ENCODE data around the gene GRID2IP.

The GRID2IP gene

DNA sequence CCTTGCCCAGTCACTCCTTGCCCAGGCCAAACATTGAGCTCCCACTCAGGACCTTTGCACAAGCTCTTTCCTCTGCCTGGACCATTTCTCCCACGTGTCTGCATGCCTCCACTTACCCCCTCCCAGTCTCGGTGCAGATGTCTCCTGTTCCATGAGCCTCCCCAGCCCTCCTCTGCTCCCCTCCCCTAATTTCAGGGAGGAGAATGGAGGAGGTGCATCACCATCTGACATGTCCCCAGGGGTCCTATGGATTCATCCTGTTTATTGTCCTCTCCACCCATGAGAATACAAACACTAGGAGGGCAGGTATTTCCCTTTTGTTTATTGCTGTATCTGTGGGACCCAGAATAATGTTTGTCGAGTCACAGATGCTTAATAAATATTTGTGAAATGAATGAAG, 8.6 kb upstream of the GRID2IP start:
- no peak for DNase-seq

DNA sequence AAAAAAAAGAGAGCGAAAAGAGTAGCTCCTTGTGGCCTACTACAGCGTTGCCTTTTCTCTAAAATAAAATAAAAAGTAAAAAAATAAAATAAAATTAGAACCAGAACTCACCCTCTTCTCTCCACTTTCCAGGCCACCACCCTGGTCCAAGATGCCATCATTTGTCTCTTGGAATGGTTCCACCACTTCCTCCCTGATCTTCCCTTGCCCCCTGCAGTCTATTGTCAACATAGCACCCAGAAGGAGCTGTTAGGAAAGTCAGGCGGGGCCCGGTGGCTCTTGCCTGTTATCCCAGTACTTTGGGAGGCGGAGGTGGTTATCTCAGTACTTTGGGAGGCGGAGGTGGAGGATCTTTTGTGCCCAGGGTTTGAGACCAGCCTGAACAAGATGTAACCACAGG, 7.6 kb upstream of the GRID2IP start:
- no peak for DNase-seq

DNA sequence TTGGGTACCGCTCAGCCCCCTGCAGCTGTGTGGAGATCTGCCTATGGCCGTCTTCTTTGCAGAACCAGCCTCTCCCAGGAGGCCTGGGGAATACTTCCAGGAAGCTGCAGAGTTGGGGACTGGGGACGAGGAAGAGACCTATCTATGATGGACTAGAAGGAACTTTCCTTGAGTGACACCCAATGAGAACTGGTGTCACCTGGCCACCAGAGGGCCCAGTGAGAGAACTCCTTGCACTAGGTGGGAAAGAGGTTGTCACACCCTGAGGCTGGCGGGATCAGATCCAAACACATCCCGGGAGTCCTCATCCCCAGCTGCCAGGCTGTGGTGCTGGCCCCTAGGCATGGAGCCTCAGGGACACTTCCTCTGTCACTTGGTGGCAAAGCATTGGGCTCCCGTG, 4.9 kb upstream of the GRID2IP start:
- no peak for DNase-seq

DNA sequence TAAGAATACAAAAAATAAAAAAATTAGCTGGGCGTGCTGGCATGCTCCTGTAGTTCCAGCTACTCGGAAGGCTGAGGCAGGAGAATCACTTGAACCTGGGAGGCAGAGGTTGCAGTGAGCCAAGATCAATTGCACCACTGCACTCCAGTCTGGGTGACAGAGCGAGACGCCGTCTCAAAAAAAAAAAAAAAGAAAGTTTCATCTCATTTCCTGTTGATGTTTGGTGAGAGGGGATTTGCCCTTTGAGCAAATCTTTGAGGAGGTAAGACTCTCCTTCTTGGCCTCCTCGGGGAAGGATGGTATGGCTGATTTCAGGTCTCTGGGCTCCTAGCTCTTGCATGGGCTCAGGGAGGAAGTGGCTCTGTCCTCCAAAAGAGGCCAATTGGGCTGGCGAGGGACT, 3.6 kb upstream of the GRID2IP start:
- DNase-seq: no peak

DNA sequence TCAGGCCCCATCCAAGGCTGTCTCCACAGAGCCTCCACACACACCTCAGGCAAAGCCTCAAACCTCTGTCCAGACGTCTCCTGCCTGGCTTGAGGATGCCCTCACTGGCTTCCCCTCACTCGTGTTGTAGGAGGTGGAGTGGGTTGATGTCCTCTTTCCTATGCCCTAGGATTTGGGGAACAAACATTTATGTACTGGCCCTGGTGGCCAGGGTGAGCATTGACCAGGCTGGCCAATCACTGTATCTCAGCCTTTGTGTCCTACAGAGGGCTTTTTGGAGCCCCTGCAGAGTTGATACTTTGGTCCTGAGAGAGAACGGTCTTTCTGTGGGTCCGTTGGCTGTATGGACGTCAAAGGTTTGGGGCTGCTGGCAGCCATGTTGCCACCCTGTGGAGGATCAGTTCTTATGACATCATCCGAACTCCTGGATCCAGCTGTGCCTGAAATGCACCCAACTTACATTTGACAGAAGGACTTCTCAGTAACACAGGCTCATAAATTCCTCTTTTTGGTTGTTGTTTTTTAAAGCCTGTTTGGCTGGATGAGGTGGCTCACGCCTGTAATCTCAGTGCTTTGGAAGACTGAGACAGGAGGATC, 2.3 kb upstream of the GRID2IP start:
- no peak for DNase-seq

DNA sequence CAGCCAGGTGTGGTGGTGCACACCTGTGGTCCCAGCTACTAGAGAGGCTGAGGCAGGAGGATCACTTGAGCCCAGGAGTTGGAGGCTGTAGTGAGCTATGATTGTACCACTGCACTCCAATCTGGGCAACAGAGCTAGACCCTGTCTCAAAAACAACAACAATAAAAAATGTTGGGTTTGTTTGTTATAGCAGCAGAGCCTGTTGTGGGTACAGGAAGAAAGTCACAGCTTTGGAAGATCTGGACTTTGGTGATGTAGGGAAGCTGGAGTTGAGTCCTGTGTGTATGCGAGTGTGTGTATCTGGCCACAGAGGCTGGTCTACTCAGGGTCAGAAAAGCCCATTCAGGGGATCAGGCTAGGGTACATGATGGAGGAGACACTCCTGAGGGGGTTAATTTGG, 3.9 kb downstream of the GRID2IP start:
- DNase-seq: no peak

DNA sequence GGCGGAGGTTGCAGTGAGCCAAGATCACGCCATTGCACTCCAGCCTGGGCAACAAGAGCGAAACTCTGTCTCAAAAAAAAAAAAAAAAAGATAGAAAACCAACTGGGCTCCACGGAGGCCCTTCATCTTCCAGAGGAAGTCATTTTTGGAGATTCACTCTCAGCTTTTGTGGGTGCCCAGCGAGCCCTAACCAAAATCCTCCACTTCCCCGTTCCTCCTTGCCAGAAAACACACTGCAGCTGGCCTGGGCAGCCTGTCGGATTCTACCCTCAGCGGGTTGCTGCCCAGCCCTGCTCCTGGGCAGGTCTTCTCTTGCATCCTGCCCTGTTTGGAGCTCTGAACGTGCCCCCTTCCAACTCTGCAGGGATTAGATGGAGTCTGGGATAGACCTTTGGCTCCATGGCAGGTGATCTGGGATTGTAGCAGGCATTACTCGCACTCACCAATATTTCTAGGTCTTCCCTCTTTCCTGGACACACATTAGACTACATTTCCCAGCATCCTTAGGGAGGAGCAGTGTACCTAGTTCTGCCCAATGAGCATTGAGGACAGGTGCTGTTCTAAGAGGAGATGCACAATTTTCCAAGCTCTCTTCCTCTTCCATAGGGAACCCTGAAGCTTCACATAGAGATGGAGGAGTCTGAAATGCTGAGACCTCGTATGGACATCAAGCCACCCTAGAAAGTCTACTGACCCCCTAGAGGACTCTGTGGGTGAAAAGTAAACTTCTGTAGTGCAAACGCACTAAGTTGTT, 4.6 kb downstream of the GRID2IP start:
- no peak for DNase-seq

DNA sequence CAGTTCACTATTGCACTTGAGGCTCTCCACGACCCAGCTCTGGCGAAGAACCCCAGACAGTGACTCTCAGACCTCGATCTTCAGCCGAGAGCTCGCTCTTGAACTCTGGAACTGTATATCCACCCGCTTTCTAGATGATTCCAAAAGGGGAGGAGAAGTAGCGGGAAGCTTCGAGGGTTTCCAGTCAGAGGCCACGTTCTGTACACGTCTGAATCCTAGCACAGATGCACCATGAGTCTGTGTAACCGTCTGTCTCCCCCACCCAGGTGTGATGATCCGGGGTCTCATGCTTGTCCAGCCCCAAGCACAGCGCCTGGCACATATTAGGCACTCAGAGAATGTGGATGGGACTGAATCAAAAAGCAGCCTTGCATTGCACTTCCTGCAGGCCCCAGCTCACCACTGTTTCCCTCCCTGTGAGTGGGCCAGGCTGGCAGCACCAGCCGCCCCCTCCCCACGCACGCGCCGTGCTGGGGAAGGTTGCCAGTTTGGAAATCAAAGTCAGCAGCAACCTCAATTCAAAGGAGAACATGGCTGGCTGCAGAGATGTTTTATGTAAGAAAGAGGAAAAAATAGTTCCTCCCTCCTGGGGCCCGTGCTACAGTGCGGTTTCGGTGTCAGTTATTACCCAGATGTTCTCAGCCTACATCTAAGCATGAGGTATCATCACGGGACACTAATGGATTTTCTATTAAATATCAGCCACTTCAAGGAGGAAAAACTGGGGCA, 5.7 kb downstream of the GRID2IP start:
- DNase-seq: no peak

DNA sequence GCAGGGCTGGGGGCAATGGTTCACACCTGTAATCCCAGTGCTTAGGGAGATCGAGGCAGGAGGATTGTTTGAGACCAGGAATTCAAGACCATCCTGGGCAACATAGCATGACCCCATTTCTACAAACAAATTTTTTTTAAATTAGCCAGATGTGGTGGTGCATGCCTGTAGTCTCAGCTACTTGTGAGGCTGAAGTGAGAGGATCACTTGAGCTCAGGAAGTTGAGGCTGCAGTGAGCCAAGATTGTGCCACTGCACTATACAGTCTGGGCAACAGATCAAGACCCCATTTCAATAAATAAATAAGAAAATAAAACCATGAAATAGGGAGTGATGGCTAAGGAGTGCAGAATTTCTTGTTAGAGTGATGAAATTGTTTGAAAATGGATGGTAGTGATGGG, 8.9 kb downstream of the GRID2IP start:
- no peak for DNase-seq

DNA sequence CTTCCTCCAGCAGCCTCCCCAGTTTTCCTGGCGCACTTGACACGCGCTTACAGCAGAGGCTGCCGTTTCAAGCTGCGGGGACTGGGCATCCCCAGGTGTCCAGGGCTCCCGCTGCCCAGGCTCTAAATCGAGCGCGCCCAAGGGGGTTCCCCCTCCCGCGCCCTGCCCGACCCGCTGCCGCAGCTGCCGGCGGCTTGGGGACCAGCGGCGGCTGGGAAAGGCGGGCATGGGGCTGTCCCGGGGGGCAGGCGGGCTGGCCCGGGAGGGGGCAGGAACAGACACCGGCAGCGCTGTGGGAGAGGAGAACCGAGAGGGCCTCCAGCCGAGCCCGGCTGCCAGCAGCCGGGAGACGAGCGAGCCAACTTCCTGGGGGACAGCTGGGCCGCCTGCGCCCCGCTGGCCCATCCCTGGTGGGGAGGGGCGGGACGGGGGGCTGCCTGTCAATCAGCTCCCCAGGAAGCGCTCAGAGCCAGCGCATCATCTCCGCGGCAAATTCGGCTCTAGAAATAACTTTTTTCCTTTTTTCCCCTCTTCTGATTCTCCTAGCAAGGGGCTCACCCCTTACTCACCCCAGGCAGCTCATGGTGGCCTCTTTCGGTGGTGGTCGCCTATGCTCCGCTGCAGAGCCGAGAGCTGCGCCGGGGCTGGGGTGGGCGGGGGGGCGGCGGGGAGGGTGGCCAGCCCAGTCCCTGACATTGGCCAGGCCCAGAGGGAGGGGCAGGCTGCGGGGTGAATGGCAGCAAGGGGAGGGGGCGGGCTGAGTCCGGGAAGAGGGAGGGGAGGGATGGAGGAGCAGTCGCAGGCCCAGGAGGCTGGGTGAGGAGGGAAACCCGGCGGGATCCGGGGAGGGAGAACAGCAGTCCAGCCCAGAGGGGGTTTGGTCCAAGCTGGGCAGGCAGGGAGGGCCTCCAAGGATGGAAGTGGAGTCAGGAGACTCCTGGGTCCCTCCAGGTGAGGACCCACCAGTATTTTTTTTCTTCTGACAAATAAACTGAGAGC, 14.7 kb downstream of the GRID2IP start:
- no peak for DNase-seq

DNA sequence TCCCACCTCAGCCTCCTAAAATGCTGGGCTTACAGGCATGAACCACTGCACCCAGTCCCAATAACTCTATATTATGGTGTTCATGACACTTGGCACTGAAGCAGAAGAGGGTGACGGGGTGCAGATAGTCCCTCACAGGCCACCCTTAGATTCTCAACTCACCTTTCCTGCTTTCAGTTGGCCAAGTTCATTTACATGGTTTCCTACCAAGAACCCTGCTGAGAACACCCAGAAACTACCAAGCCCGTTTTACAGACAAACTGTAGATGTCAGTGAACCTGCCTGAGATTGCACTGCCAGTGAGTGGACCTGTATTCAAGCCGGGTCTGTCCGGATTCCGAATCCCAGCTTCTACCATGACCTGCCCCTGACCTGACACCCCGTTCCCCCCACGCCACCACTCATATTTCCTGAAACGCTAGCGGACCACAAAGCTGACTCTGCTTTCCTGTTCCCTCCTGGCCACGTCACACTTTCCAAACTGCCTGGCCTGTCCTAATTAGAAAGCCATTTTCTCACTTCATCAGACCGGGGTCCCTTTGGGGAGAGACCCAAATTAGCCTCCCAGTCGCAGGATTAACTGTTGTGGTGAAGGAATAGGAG, 17.3 kb downstream of the GRID2IP start:
- DNase-seq: peak; percentile 70

DNA sequence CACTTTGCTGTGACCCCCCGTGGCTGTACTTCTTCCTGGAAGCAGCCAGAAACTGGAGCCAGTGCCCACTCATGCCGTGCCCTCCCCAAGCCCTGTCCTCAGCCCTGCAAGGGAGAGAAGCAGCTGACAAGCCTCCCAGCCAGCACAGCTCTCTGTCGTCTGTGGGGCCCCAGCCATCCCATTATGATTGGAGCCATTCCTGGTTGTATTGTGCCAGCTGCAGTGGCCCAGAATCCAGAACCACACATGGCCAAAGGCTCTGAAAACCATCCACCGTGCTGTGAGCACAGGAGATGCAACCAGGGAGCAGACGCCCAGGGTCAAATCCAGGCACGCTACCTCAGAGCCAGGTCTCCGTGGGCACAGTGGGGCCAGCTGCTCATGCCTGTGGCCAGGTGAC, 18.7 kb downstream of the GRID2IP start:
- DNase-seq: no peak

DNA sequence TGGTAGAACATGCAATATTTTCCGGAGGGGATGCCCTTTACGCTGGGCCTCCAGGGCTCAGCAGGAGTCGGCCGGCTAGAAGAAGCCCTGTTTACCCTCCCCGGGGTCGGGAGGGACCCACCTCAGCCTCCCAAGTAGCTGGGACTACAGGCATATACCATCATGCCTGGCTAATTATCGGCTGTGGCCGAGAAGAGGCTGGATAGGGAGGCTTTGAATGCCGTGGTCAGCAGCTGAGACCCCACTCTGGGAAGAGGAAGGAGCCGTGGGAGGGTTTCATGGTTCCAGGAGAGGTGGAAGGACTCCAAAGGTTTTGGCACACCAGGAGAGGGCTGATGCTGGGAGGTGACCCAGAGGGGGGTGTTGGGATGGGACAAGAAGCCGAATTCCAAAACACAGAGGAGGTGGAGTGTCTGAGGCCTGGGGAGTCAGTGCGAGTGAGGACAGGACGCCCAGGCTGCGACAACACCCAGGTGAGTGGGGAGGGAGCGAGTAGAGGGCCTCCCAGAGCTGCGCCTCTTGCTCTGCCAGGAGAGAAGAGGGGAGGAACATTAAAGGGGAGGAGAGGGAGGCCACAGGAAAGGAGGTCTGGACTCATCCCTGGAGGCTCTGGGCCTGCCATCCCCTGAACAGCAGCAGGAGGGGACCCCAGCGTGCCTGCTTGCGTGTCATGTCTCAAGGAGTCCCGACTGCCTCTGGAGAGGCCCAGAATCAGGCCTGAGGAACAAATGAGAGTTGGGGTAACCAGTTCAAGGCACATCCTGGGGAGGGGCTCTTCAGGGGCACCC, 19.6 kb downstream of the GRID2IP start:
- peak; percentile 59 for DNase-seq

DNA sequence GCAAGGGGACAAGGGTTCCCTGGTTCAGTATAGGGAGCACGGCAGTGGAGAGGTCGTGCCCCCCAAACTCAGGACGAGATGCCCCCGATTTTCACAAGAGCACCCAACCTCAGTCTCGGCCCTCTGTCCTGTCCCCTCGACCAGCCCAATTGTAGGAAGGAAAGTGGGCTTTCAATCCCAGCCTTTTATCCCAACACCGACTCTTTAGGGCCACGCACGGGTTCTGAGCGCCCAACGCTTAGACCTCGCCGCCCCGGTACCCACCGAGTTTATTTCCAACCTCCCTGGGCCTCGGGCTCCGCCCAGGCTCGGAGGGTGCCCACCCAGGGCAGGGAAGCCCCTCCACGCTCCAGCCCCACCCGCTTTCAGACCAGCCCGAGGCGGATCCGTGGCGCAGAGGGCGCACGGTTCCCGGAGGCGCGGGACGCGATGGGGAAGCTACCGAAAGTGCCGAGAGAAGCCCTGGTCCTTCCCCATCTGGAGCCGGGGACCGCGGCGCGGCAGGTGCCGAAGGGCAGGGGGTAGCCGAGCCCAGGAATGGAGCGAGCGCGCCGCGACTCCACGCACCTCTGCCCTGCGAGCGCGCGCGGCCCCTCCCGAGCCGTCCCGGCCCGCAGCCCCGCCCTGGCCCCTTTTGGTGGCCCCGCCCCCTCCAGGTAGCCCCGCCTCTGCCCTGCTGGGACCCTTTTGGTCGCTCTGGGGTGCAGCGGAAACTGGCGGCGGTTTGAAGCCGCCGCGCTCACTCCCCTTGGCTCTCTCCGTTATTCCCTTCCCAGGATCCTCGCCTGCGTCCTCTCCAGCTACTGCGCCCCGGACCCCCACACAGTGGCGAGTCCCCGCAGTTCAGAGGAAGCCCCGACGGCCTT, 20.4 kb downstream of the GRID2IP start:
- DNase-seq: peak; percentile 88

DNA sequence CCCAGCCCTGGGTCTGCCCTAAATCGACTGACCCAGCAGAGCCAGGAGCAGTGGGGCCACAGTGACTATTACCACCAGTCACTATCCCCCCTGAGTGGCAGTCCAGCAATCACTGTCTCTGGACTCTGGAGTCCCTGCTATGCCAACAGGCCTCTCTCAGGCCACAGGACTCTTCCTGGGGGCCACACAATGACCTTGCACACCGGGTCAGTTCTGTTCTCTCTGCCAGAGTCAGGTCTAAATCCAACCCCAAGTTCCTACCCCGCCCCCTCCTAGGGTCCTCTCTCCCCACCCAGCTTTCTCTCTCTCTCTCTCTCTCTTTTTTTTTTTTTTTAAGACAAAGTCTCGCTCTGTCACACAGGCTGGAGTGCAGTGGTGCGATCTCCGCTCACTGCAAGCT, 21.6 kb downstream of the GRID2IP start:
- no peak for DNase-seq

DNA sequence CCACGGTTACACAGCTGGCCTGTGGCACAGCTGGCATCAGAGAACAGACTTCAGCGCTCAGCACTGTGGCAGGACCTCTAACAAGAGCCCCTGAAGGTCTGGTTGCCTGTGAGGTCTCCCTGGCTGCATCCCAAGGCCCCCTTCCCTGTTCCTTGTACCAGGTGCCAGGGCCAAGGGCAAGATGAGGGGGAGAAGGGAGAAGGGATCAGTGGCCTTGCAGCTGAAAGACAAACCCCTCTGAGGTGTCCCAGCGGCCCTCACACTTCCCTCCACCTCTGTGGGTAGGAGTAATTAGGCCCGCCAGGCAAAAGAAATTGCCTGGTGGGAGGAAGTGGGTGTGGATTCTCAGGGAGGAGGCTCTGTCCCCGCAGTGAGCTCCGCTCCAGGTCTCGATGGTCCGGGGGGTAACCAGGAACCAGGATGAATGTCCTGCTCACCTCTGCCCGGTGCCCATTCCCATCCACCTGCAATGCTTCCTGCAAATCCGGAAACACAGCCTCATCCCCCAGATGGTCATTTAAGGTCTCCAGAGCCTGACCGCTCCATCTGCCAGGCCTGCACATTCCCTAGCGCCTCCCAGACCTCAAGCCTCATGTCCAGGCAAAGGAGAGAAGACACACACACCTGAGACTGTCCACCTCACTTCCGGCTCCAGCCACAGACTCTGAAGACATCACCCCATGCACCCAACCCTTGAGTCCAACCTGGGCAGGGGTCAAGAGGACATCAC, 22.7 kb downstream of the GRID2IP start:
- DNase-seq: no peak

DNA sequence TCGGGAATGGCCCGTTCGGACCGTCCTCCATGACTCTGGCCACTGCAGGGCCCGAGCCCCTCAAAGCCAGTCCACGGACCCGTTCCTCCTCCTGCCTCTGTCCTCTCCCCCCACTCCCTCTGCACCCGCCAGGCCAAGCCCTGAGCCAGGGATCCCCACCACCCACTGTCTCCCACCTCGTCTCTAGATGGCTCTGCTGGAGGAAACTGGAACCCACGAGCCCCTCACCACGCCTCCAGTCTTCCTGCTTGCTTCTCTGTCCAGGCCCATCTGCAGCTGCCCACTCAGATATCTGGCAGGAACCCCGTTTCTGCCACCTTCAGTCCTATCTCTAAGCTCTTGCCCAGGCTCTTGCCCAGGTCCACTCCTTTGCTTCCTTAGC, 24.3 kb downstream of the GRID2IP start:
- DNase-seq: no peak

DNA sequence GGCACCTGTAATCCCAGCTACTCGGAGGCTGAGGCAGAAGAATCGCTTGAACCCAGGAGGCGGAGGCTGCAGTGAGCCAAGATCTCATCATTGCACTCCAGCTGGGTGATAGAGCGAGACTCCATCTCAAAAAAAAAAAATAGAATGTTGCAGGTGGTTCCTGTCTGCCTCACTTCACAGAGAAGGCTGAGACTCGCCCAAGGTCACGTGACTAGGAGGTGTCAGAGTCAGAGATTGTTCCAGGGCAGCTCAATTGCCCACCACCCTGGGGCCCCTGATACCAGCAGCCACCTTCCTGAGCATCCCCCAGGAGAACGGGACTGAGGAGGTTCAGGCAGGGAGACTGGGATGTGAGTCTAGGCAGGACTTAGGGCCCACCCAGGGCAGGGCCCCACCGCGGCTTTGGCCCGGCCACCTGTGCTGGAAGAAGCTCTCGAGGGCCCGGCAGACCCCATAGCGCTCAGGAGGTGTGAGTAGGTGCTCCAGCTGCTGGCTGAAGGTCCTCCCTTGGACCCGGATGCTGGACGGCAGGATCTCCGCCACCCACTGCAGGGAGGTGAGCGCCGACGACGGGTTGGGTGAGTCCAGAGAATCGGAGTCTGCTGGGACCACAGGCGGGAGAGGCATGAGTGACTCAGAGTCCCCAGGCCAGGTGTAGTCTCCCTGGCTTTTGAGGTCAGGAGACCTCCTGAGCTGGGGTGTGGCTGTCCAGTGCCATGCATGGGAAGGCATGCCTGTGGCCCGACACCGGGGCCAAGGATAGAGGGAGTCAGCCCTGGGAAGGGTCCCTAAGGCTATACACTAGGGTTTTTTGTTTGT, 30.9 kb downstream of the GRID2IP start:
- no peak for DNase-seq

DNA sequence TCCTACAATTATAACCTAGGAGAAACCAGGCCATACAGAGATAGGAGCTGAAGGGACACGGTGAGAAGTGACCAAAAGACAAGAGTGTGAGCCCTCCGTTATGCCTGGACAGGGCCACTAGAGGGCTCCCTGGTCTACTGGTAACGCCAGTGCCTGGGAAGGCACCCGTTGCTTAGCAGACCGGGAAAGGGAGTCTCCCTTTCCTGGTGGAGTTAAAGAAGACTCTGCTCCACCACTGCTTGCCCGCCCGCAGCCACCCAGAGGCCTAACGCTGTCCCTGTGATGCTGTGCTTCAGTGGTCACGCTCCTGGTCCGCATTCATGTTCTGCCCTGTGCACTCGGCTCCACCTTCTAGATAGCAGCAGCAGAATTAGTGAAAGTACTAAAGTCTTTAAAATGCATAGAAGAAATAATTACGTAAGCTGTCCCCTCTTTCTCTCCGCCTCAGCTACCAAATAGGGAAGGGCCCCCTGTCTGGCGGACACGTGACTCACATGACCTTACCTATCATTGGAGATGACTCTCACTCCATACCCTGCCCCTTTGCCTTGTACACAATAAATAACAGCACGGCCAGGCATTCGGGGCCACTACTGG, 34.8 kb downstream of the GRID2IP start:
- DNase-seq: peak; percentile 82

Measured in activated CD8-positive, alpha-beta memory T cell treated with anti-CD3 and anti-CD28 coated beads for 24 hours (primary cell).